NCI-H460 (cell line): ENCODE measurements around the gene SNX32. TPM values are rescaled to one million over a fixed set of nuclear protein-coding genes. Genes with fewer than 3 reads are reported as not detected.
A peak's percentile ranks its signal among the peaks of the same experiment; 100 is the strongest.

Experiments used
- DNase-seq: peaks from one replicate; pipeline ENCODE4 v3.0.0-alpha.2; 2016; ENCODE audit warnings: low read depth; ENCODE audit errors: extremely low read depth
- total RNA-seq: library from RNA; depleted of rRNA; stranded (reverse); fragments of >200 nt; shearing (Covaris generic); gene quantifications from 2 replicates; pipeline ENCODE4 v1.2.3, GENCODE V29; 2014

SNX32 gene
- total RNA-seq, 1 experiment from 2014 or later: 0.05 TPM

GRCh38 chr11:65865550-65866172 lies 31.9 kb downstream of the SNX32 start:
- DNase-seq: no peak

- DNase-seq: no peak
These were observed 32.9 kb downstream of the SNX32 start for GRCh38 chr11:65866509-65867283.

GRCh38 chr11:65867284-65868071 lies 33.7 kb downstream of the SNX32 start:
- no peak for DNase-seq

- no peak for DNase-seq
These were observed 34.4 kb downstream of the SNX32 start for GRCh38 chr11:65868076-65868667.

- DNase-seq: no peak
These were observed 35.1 kb downstream of the SNX32 start for GRCh38 chr11:65868907-65869306.

GRCh38 chr11:65869643-65870306 lies 36.0 kb downstream of the SNX32 start:
- no peak for DNase-seq

GRCh38 chr11:65870307-65870658 lies 36.5 kb downstream of the SNX32 start:
- DNase-seq: no peak

GRCh38 chr11:65870706-65871681 lies 37.2 kb downstream of the SNX32 start:
- no peak for DNase-seq

GRCh38 chr11:65871811-65872548 lies 38.2 kb downstream of the SNX32 start:
- no peak for DNase-seq

- no peak for DNase-seq
These were observed 39.0 kb downstream of the SNX32 start, which contains the start of gene EFEMP2 for GRCh38 chr11:65872586-65873317. Gene EFEMP2 (minus strand): TSS chr11:65872800. CDS start chr11:65872354, 446 bp downstream.

- DNase-seq: peak; percentile 86
These were observed 39.8 kb downstream of the SNX32 start for GRCh38 chr11:65873318-65874156.

GRCh38 chr11:65879617-65880016 lies 45.9 kb downstream of the SNX32 start, which contains the start of gene CTSW:
Gene CTSW (plus strand): TSS chr11:65879837. CDS start chr11:65879855, 18 bp downstream.
- DNase-seq: no peak

GRCh38 chr11:65880027-65880426 lies 46.3 kb downstream of the SNX32 start:
- no peak for DNase-seq

- DNase-seq: no peak
These were observed 47.2 kb downstream of the SNX32 start for GRCh38 chr11:65880844-65881421.

- DNase-seq: no peak
These were observed 48.6 kb downstream of the SNX32 start for GRCh38 chr11:65882120-65883057.
